Adrenal gland (tissue), 12 donors: ENCODE data around the gene MYL9. TPM values are rescaled to one million over a fixed set of nuclear protein-coding genes. Genes with fewer than 3 reads are reported as not detected.

Experiments
- DNase-seq, 7 donors: peaks; one replicate each; pipeline ENCODE4 v3.0.0-alpha.2; 2019 to 2020
- H3K27ac ChIP-seq, 5 donors: fragments of 200-600 bp; sonication (generic) in 4 of 5; 1 replicate in 3 of 5; 2 replicates in 2 of 5; pipeline versions ENCODE4 v1.5.1 to v1.8.0; 2016 to 2020; ENCODE audit warnings: mild to moderate bottlenecking in 1 of 5
- H3K27me3 ChIP-seq: fragments of 200-600 bp; 2 replicates; pipeline ENCODE4 v1.8.0; 2021
- H3K36me3 ChIP-seq, 2 donors: fragments of 200-600 bp; replicated peaks in 1 of 2; 1 replicate in 1 of 2; 2 replicates in 1 of 2; pipeline versions ENCODE4 v1.5.1 to v1.8.0; 2018 to 2022
- H3K4me1 ChIP-seq, 2 donors: fragments of 200-600 bp; replicated peaks in 1 of 2; 1 replicate in 1 of 2; 2 replicates in 1 of 2; pipeline versions ENCODE4 v1.5.1 to v1.8.0; 2018 to 2021
- H3K4me3 ChIP-seq, 4 donors: fragments of 200-600 bp; sonication (generic) in 3 of 4; one replicate each; pipeline ENCODE4 v1.5.1; 2016 to 2018
- H3K9me3 ChIP-seq, 3 donors: fragments of 200-600 bp; sonication (generic) in 1 of 3; replicated peaks in 1 of 3; 1 replicate in 2 of 3; 2 replicates in 1 of 3; pipeline versions ENCODE4 v1.5.1 to v1.8.0; 2016 to 2021
- CTCF ChIP-seq, 6 experiments: fragments of 450-650 bp in 4 of 6; fragments of 200-600 bp in 2 of 6; sonication (generic) in 1 of 6; IDR thresholded peaks; 1 replicate in 5 of 6; 2 replicates in 1 of 6; pipeline versions ENCODE4 v1.5.1 to v1.8.0; 2016 to 2021; ENCODE audit warnings: antibody characterized with exemption in 6 of 6, mild to moderate bottlenecking in 2 of 6, moderate library complexity in 1 of 6
- POLR2A ChIP-seq, 2 donors: fragments of 450-650 bp; IDR thresholded peaks; one replicate each; pipeline ENCODE4 v1.6.1; 2017; ENCODE audit warnings: antibody characterized with exemption in 2 of 2, mild to moderate bottlenecking in 2 of 2, moderate library complexity in 1 of 2
- WGBS, 4 donors: extraction: QIAGEN DNeasy Blood & Tissue Kit in 2 of 4; methylation state at CpG; one replicate each; pipeline versions ENCODE4 v1.1.5 to v1.1.7; 2013 to 2017; 5-methylcytosine and 5-hydroxymethylcytosine counted together
- intact Hi-C, 2 donors: fragments of 100-400 bp; cut with DNase I; formaldehyde crosslinking; loops; one replicate each; pipeline versions ENCODE4 v1.14.1 to v1.15.0; 2022 to 2023
- polyA plus RNA-seq, 3 donors: library from polyadenylated mRNA; stranded (reverse); fragments of 200-250 nt in 2 of 3; fragments of 350-450 nt in 1 of 3; fragmentation: Illumina TruSeq in 1 of 3; extraction: RNeasy Lipid Tissue Mini Kit (QIAGEN cat#74804) in 1 of 3; gene quantifications; one replicate each; pipeline ENCODE4 v1.2.3, GENCODE V29; 2013 to 2014
- total RNA-seq, 9 donors: library from RNA; depleted of rRNA in 4 of 9; stranded (reverse); fragments of >200 nt in 4 of 9; fragments of 120-200 nt in 1 of 9; fragmentation: NEBNext Ultra II Directional in 1 of 9; extraction: Animal tissue kit (Norgen Biotek cat#: 25700) in 1 of 9; gene quantifications; one replicate each; pipeline versions ENCODE4 v1.1.0 to v1.2.4, GENCODE V29; 2013 to 2023
- donor health status: healthy with polysubstance abuse.
- donor health status: Bipolar disorder and iron deficiency.
- donor health status: DM: yes; HTN: yes; CAD: no.
- donor health status: DM: no; HTN: no; CAD: no.
- donor health status: DM: no; HTN: no; CAD: no.
- donor health status: DM: yes; HTN: yes; CAD: no.

MYL9 gene
- total and polyA plus RNA-seq, 12 donors = 241 to 1,967 (median 785) TPM

DNA sequence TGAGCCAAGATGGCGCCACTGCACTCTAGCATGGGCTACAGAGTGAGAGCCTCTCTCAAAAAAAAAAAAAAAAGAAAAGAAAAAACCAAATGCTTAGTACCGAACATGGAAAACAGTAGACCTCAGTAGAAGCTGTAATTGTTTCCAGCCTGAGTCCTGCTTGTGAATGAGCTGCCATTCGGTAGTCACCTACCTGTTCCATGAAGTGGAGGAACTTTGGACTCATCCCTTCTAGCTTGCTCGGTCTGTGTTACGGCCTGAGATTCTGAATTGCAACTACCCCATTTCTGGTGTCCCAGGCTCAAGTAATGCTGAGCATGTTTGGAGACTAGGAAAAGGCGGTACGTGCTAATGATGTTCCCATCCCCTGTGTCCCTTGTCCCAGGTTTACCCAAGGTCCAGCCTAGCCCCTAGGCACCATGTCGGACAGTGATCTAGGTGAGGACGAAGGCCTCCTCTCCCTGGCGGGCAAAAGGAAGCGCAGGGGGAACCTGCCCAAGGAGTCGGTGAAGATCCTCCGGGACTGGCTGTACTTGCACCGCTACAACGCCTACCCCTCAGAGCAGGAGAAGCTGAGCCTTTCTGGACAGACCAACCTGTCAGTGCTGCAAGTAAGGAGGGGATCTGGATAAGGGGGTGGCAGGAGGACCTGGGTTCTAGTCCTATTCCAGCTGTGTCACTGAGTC, 37.2 kb downstream of the MYL9 start:
- Histone ChIP-seq H3K27ac (no peak overlapping the region), H3K36me3 (peaks cover 0 to 18% of the 10 kb centered on the region in 2 donors), H3K9me3 (no peaks in the 10 kb centered on the region), H3K27me3 (no peaks in the 10 kb centered on the region), H3K4me3 (no peak overlapping the region), H3K4me1 (peaks cover 9 to 22% of the 10 kb centered on the region in 2 donors)
- WGBS, 4 donors = 93 to 97% (median 96%) methylated on average over 13 to 15 of the region's 15 CpGs
- no peak for DNase-seq
- TF ChIP-seq CTCF (IDR thresholded peaks at IDR 0.05) (no peak), POLR2A (IDR thresholded peaks at IDR 0.05) (no peak)
- intact Hi-C loops = no loop called here

- TF ChIP-seq POLR2A (IDR thresholded peaks at IDR 0.05) (no peak), CTCF (IDR thresholded peaks at IDR 0.05) (no peak)
- Histone ChIP-seq H3K4me3 (no peak overlapping the region), H3K27ac (no peak overlapping the region), H3K36me3 (peaks cover 0 to 18% of the 10 kb centered on the region in 2 donors), H3K9me3 (no peaks in the 10 kb centered on the region), H3K4me1 (peaks cover 0 to 11% of the 10 kb centered on the region in 2 donors), H3K27me3 (no peaks in the 10 kb centered on the region)
- intact Hi-C loops = no loop called here
- DNase-seq = no peak
- 81 to 95% (median 92%) methylated on average over 2 of the region's 2 CpGs for WGBS, 4 donors
These were observed 38.8 kb downstream of the MYL9 start for GRCh38 chr20:36579996-36580545.

DNA sequence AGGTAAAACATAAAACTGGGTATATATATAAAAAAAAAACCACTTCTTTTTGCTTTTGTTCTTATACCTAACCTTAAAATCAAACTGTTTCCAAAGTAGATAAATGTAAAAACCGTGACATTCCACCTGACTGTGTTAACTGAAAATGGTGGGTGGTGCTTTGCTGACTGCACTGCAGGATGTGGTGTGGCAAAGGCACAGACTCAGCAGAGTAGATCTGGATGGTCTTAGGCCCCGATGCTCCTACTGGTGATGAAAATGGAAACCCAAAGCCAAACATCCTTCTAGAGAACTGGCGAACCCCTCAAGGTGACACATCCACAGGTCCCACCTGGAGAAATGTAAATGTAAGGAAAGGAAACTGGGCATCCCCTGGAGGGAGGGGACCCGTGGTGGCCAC, 41.0 kb downstream of the MYL9 start:
- peaks cover 0 to 18% of the 10 kb centered on the region in 2 donors for H3K36me3 ChIP-seq
- H3K4me1 ChIP-seq = peaks cover 0 to 4% of the 10 kb centered on the region in 2 donors
- 76 to 91% (median 89%) methylated on average over 4 of the region's 4 CpGs for WGBS, 4 donors
- no peaks in the 10 kb centered on the region for H3K9me3 ChIP-seq
- no peak overlapping the region for H3K4me3 ChIP-seq
- no peak overlapping the region for H3K27ac ChIP-seq
- intact Hi-C loops = no loop called here
- H3K27me3 ChIP-seq = no peaks in the 10 kb centered on the region
- no peak for DNase-seq
- TF ChIP-seq POLR2A (IDR thresholded peaks at IDR 0.05) (no peak), CTCF (IDR thresholded peaks at IDR 0.05) (no peak)

DNA sequence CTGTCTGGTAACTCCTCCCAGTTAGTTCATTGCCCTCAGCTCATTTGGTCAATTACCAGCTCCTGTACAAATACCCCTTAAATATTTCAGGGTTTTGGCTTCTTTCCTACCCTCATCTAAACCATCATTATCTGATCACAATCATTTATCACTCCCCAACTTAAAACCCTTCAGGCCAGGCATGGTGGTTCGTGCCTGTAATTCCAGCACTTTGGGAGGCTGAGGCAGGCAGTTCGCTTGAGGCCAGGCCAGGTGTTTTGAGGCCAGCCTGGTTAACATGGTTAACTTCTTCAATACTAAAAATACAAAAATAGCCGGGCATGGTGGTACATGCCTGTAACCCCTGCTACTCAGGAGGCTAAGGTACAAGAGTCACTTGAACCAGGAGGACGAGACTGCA, 41.5 kb downstream of the MYL9 start:
- no peak overlapping the region for H3K4me3 ChIP-seq
- H3K27ac ChIP-seq = no peak overlapping the region
- WGBS, 4 donors = 87 to 96% (median 93%) methylated on average over 4 of the region's 4 CpGs
- no peaks in the 10 kb centered on the region for H3K27me3 ChIP-seq
- peaks cover 0 to 9% of the 10 kb centered on the region in 2 donors for H3K4me1 ChIP-seq
- intact Hi-C loops = no loop called here
- peaks cover 0 to 18% of the 10 kb centered on the region in 2 donors for H3K36me3 ChIP-seq
- TF ChIP-seq CTCF (IDR thresholded peaks at IDR 0.05) = no peak
- no peak for TF ChIP-seq POLR2A (IDR thresholded peaks at IDR 0.05)
- H3K9me3 ChIP-seq = no peaks in the 10 kb centered on the region
- DNase-seq = no peak
